ENCODE data around the gene REG4. TPM values are rescaled to one million over a fixed set of nuclear protein-coding genes. Genes with fewer than 3 reads are reported as not detected.
"Not testable (repeated sequence)": the region's sequence is repeated elsewhere in the genome, so short reads cannot be mapped to it uniquely, and the experiment has no call there.

Gene REG4
- polyA plus RNA-seq, 1 donor from 2014 or later, result not detected

DNA sequence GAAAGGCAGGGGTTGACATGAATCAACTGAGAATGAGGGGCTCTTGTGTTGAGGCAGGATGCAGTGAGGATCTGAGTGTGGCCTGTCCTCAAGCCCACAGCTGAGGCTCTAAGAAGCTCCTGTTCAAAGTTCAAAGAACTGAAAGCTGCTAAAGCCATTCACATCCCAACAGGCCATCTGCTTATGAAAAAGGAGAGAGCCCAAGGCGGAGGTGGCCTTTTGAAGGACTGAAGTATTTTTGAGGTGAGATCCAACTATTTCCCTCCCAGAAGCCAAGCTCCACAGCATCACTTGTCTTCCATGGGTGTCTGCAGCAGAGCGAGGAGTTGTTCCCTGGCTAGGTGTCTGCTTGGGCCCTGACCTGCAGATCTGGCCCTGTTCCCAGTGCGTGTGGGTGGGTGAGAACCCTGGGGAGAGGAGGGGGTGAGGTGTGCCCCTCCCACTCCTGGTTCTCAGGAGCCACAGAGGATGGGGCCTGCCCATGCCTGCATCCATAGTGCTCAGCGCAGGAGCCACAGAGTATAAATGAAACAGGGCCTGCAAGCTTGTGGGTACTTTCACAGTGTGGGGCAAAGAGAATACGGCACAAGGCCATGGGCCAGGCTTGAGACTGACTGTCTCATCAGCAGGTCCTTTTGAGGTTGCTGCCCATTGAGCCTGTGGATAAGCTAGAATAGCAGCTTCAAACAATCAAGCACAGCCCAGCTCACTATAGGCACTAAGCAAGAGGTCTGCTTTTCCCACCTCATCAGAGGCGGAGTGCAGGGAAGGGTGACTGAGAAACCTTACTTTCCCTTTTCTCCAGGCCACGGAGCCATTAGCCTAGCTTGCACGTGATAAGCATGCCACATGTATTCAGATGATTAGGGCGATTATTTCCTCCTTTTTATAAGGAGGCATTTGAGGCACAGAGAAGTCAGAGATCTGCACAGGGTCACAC is 15.7 kb downstream of the REG4 start:
- Mint-ChIP-seq H3K4me1 (no peaks in the 10 kb centered on the region), H3K4me3 (no peak overlapping the region), H3K36me3 (no peaks in the 10 kb centered on the region), H3K27ac (no peak overlapping the region), H3K9me3 (peaks cover 0 to 2% (median 0%) of the 10 kb centered on the region in 3 donors), H3K27me3 (peaks cover 11% of the 10 kb centered on the region)

DNA sequence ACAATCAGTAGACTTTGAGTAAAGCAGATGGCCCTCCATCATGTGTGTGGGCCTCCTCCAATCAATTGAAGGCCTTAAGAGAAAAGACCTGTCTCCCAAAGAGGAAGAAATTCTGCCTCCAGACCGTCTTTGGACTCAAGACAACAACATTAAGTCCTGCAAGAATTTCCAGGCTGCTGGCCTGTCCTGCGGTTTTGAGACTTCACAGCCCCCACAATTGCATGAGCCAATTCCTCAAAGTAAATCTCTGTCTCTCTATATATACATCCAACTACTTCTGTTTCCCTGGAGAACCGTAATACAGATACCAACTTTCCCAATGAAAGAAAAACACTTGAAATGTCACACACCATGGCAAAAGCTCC is 16.4 kb downstream of the REG4 start:
- Mint-ChIP-seq H3K9me3 (peaks cover 0 to 2% (median 0%) of the 10 kb centered on the region in 3 donors), H3K36me3 (no peaks in the 10 kb centered on the region), H3K4me3 (no peak overlapping the region), H3K4me1 (no peaks in the 10 kb centered on the region), H3K27me3 (peaks cover 11% of the 10 kb centered on the region), H3K27ac (no peak overlapping the region)

DNA sequence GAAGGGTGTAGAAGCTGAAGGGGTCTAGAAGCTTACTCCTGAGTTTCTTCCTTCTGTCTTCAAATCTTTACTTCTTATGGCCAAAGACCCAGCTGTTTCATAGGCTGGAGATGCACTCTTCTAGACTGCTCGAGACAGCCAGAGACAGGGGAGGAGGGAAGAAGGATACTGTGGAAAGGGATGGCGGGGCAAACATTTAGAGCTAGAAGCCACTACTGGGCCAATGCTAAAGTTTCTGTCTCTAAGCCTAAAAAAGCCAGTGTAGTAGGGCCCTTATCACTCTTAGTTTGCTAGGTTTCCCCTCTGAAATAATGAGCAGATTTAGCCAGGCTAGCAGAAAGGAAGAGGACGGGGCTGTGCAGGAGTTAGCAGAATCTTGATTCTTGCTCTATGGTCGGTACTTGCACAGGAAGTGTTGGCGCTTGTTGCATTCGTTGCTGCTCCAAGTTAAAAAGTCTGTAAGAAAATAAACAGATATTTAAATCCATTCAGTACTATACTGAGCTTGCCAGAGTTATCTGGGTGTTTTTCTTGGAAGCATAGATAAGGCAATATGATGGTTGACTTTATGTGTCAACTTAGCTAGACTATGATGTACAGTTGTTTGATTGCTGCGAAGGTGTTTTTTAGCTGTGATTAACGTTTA is 16.9 kb downstream of the REG4 start:
- H3K9me3 Mint-ChIP-seq, result peaks cover 0 to 2% (median 0%) of the 10 kb centered on the region in 3 donors
- peaks cover 13% of the 10 kb centered on the region for H3K27me3 Mint-ChIP-seq
- H3K4me3 Mint-ChIP-seq, result no peak overlapping the region
- no peaks in the 10 kb centered on the region for H3K36me3 Mint-ChIP-seq
- H3K27ac Mint-ChIP-seq, result no peak overlapping the region
- no peaks in the 10 kb centered on the region for H3K4me1 Mint-ChIP-seq

DNA sequence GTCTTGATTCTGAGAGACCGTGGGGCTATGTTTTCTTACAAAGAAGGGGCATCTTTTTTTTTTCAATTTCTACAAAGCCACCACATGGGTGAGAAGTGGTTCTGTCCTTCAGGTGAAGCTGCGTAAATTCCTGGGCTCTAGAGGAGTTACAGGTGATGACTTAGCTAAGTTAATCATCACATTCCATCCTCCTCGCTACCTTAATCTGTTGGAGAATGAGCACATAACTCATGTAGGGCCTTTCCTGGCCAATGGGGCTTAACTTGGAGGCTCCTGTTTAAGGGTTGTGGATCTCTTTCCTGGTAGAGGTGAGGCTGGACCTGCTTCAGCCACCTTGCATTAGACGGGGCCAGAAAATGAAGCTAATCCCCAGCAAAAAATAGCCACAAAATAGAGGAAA is 19.9 kb downstream of the REG4 start:
- Mint-ChIP-seq H3K9me3 (peaks cover 0 to 2% (median 0%) of the 10 kb centered on the region in 3 donors), H3K4me3 (no peak overlapping the region), H3K27me3 (peaks cover 17% of the 10 kb centered on the region), H3K4me1 (no peaks in the 10 kb centered on the region), H3K27ac (no peak overlapping the region), H3K36me3 (no peaks in the 10 kb centered on the region)

DNA sequence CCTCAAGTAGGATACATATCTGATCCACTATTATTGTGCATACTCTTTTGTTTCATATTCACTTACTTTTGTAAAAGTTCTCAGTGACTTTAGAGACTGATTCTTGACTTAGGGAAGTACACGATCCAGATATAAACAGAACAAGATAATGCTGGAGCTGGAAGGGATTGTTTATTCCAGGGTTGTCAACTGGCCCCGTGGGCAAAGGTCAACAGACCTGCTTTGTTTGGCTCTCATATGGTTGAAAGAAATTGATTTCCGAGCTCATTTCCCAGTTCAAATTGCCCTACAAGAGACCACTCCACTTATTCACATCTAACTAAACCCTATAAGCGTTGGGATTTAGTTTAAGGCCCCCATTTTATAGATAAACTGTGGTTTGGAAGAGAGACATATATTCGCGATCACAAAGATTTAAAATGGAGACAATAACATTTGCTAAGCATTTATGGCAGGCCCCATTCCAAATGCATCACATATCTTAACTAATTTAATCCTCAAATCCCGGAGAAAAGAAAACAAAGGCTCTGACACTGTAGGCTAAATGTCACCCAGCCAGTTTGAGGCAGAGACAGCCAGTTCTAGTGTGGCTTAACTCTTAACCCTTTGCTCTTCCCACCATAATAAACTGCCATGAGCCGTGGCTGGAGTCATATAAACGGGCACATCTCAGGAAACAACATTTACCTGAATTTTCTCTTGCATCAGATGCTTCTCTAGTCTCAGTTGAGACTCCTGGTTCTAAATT is 20.6 kb downstream of the REG4 start:
- Mint-ChIP-seq H3K9me3 (peaks cover 0 to 2% (median 0%) of the 10 kb centered on the region in 3 donors), H3K27me3 (peaks cover 19% of the 10 kb centered on the region), H3K4me1 (no peaks in the 10 kb centered on the region), H3K4me3 (no peak overlapping the region), H3K27ac (no peak overlapping the region), H3K36me3 (no peaks in the 10 kb centered on the region)

DNA sequence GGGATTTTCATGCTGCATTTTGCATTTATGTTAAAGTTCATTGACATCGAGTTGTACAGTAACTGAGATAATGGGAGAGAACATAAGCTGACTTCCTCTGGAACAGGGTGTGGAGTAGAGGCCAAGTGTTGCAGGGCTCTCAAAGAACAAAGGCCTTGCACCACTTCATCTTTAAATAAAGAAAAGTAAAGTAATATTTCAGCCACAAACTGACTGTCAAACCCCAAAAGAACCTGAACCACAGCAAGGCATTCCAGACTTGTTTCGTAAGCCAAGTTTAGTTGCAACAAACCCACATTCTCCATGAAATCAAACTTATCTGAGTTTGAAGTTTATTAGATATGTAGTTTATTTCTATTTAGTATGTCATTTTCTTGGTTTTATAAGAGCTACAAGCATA is 23.5 kb downstream of the REG4 start:
- Mint-ChIP-seq H3K27ac (no peak overlapping the region), H3K4me3 (no peak overlapping the region), H3K4me1 (no peaks in the 10 kb centered on the region), H3K27me3 (peaks cover 15% of the 10 kb centered on the region), H3K36me3 (no peaks in the 10 kb centered on the region), H3K9me3 (peaks cover 0 to 2% (median 0%) of the 10 kb centered on the region in 3 donors)

DNA sequence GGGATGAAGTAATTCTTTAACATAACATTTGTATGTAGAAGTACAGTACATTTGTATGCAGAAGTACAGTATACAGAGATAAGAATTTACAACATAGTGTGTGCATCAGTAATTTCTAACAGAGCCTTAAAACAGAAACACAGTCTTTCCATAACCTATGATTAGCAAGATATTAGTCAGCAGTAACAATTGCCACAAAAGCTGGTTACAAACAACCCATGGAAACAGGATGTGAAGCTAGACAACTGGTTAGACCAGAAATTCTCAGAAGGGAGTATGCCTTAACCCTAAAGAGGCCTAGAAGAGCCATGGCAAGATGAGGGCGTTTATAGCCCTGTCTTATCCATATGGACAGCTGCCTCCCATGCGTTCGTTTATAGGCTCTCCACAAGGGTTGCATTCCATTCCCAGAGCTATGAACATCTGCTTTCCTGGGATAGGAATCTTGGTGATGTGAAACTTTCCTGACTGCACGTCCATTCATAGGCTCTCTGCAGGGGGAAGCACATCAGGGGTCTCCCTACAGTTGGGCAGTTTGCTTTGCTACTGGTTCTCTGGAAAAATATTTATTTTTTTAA is 24.7 kb downstream of the REG4 start:
- H3K4me3 Mint-ChIP-seq, H3K27ac Mint-ChIP-seq, H3K4me1 Mint-ChIP-seq, H3K9me3 Mint-ChIP-seq, H3K36me3 Mint-ChIP-seq: not testable (repeated sequence)
- peaks cover 15% of the 10 kb centered on the region for H3K27me3 Mint-ChIP-seq

DNA sequence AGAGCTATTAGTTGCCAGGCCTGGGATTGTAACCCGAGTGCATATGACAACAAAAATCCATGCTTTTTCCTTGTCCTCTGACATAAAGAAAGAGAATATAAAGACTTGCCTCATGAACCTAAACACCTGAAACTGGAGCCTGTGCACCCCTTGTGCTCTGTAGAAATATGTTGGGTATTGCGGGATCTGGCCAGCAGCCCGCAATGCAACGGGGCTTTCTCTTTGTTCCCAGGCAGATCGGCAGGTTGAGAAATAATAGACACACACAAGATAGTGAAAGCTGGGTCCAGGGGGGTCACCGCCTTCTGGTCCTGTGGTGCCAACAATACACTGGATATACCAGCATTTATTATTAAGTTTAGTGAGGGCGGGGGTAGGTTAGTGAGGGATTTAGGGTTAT is 25.2 kb downstream of the REG4 start:
- not testable (repeated sequence) for H3K27ac Mint-ChIP-seq, H3K4me3 Mint-ChIP-seq, H3K9me3 Mint-ChIP-seq, H3K4me1 Mint-ChIP-seq, H3K36me3 Mint-ChIP-seq
- peaks cover 15% of the 10 kb centered on the region for H3K27me3 Mint-ChIP-seq

DNA sequence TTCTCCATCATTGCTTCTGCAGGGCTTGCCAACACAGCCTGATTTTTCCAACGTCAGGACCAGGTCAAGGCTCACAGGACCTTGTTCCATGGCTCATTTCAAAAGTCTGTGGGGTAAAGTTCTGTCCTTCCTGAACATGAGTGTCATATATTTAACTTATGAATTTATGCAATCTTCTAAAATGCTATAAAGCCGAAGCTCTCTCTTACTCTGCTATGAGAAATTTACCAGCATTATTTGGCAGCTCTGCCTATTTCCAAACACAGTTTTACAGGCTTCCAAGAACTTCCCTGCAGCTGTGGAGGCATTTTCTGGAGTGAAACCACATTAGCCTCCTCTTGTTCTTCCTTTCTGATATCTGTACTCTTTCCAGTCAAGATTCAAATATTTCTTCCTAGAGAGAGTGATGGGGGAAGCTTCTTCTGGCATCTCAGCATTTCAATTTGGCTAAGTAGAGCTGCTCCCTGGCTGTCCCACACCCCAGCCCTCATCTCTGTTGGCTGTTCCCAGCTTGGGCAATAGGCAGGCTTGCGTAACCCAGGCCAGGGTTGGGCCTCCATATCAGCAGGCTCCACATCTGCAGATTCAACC is 27.0 kb downstream of the REG4 start:
- Mint-ChIP-seq H3K27me3 (peaks cover 10% of the 10 kb centered on the region), H3K36me3 (peaks cover 2% of the 10 kb centered on the region), H3K4me1 (no peaks in the 10 kb centered on the region), H3K9me3 (no peaks in the 10 kb centered on the region), H3K27ac (no peak overlapping the region), H3K4me3 (no peak overlapping the region)

DNA sequence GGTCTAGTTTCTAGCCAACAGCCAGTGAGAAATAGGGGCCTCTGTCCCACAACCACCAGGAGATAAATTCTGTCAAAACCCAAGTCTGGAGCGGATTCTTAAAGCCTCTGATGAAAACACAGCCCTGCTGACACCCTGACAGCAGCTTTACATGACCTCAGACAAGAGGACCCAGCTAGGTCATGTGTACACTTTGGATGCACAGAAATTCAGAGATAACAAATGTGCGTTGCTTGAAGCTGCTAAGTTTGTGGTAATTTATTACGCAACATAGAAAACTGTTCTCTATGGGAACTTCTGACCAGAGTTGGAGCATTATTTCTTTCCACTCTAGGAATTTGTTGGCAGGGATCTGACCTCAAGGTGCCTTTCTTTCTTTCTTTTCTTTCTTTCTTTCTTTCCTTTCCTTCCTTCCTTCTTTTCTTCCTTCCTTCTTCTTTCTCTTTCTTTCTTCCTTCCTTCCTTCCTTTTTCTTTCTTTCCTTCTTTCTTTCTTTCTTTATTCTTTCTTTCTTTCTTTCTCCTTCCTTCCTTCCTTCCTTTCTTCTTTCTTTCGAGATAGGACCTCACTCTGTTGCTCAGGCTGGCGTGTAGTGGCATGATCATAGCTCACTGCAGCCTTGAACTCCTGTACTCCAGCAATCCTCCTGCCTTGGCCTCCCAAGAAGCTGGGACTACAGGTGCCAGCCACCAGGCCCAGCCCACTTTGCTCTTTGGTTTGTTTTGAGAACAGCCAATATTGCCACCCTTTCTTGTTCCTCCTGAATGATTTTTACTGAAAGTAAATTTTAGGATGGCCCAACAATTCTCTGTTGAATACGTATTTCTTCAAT is 27.7 kb downstream of the REG4 start:
- Mint-ChIP-seq H3K9me3 (no peaks in the 10 kb centered on the region), H3K36me3 (peaks cover 2% of the 10 kb centered on the region), H3K27me3 (peaks cover 8% of the 10 kb centered on the region), H3K4me3 (no peak overlapping the region), H3K27ac (no peak overlapping the region), H3K4me1 (no peaks in the 10 kb centered on the region)

DNA sequence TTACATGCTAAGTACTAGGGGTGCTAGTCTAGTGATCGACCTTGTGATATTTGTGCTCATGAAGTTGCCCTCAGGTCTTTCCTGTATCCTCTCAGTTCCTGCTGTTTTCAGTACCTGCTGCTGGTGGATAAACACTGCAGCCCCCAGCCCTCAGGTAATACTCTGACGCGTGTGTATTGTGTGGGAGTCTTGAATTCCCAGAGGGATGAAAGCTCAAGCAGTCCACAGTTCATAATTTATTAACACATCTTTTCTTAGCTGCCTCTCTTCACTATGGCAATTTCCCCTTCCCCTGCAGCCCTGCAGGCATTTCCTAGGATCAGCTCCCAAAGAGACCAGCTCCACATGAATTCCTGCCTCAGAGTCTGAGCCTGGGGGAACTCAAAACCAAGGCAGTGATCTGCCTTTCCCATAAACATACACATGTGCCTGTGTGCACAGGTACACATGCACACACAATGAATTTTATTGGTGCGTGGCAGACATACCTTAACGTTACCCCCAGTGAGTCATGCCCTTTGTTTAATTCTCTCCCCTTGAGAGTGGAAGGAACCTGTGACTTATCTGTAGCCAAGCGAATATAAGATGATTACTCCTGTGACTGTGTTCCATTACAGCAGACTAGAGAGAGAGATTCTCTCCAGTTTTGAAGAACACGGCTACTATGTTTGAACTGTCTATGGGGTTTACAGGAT is 28.5 kb downstream of the REG4 start:
- no peaks in the 10 kb centered on the region for H3K4me1 Mint-ChIP-seq
- peaks cover 8% of the 10 kb centered on the region for H3K27me3 Mint-ChIP-seq
- H3K9me3 Mint-ChIP-seq, result no peaks in the 10 kb centered on the region

DNA sequence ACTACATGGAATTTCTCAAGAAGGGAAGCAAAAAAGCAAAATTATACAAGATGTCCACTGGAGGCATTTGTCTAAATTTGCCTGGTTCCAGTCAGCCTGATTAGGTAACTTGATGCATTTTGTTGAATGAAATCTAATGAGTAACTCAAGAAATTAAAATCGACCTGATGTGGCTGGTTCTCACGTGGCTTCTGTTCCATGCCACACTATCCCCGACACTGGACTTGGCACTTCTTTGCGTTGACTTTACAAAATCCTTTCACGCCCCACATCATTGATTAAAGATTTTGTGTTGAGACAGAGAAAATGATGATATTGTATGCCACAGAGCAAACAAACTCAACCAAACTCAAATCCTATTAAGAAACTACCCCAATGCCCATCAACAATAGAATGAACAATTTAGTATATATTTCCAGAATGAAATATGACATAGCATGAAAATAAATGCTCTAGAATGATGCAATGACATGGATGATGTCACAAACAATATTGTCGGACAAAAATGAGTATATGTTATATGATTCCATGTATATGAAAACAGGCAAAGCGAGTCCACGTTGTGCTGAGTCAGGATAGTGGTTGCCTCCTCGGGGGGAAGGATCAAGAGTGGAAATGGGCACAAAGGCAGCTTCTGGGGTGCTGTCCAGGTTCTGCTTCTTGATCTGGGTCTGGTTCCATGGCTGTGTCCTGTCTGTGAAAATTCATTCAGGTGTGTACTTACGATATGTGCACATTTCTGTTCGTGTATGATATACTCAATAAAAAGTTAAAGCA is 29.6 kb downstream of the REG4 start:
- no peaks in the 10 kb centered on the region for H3K9me3 Mint-ChIP-seq
- no peak overlapping the region for H3K4me3 Mint-ChIP-seq
- H3K36me3 Mint-ChIP-seq, result peaks cover 2% of the 10 kb centered on the region
- no peaks in the 10 kb centered on the region for H3K4me1 Mint-ChIP-seq
- no peak overlapping the region for H3K27ac Mint-ChIP-seq
- H3K27me3 Mint-ChIP-seq, result peaks cover 8% of the 10 kb centered on the region

More for the DNA sequence above, 28.5 kb downstream of the REG4 start:
- H3K36me3 Mint-ChIP-seq, result peaks cover 2% of the 10 kb centered on the region
- H3K27ac Mint-ChIP-seq, result no peak overlapping the region
- no peak overlapping the region for H3K4me3 Mint-ChIP-seq

DNA sequence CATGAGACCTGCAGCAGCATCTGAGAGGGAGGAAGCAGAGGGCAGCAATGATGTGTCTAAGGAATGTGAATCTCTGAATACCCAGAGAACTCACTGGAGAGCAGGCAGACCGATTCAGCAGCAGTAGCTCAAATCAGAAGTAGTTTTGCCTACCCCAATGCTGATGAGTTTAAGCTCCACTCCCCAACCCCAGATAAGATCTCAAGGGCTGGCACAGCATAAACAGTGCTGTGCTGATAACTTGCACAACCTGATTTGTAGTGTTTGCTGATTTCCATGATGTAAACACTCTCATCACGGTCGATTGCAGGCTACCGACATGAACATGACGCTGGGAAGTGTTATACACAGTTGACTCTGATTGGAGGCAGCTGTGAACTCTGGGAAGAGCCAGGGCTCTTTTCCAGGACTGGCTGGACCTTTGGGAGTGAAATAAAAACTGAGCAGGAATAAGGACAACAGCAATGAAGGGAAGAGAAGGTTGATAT is 31.3 kb downstream of the REG4 start:
- no peaks in the 10 kb centered on the region for H3K4me1 Mint-ChIP-seq
- peaks cover 2% of the 10 kb centered on the region for H3K36me3 Mint-ChIP-seq
- no peak overlapping the region for H3K27ac Mint-ChIP-seq
- peaks cover 5% of the 10 kb centered on the region for H3K27me3 Mint-ChIP-seq
- H3K9me3 Mint-ChIP-seq, result no peaks in the 10 kb centered on the region
- H3K4me3 Mint-ChIP-seq, result no peak overlapping the region

Data from IgD-negative memory B cell (primary cell).